Tibial nerve (tissue), 4 donors: ENCODE data around the gene CD300LD. TPM values are rescaled to one million over a fixed set of nuclear protein-coding genes. Genes with fewer than 3 reads are reported as not detected.

Experiments
- DNase-seq, 2 donors: peaks; one replicate each; pipeline ENCODE4 v3.0.0-alpha.2; 2019; ENCODE audit warnings: low spot score in 2 of 2
- H3K27ac ChIP-seq, 4 donors: fragments of 200-600 bp; sonication (generic) in 3 of 4; one replicate each; pipeline ENCODE4 v1.5.1; 2017 to 2019; ENCODE audit warnings: mild to moderate bottlenecking in 1 of 4
- H3K27me3 ChIP-seq, 2 donors: fragments of 200-600 bp; sonication (generic) in 1 of 2; one replicate each; pipeline versions ENCODE4 v1.5.1 to v1.6.0; 2017 to 2019
- H3K36me3 ChIP-seq, 3 donors: fragments of 200-600 bp; sonication (generic); one replicate each; pipeline ENCODE4 v1.5.1; 2018 to 2019
- H3K4me1 ChIP-seq, 4 donors: fragments of 200-600 bp; sonication (generic) in 3 of 4; one replicate each; pipeline ENCODE4 v1.5.1; 2017 to 2019
- H3K4me3 ChIP-seq, 4 donors: fragments of 200-600 bp; sonication (generic) in 3 of 4; one replicate each; pipeline ENCODE4 v1.5.1; 2017 to 2019; ENCODE audit warnings: mild to moderate bottlenecking in 1 of 4, moderate library complexity in 1 of 4
- H3K9me3 ChIP-seq, 4 donors: fragments of 200-600 bp; sonication (generic) in 3 of 4; one replicate each; pipeline ENCODE4 v1.5.1; 2017 to 2019
- CTCF ChIP-seq, 5 experiments: fragments of 200-600 bp in 3 of 5; fragments of 450-650 bp in 2 of 5; sonication (generic) in 3 of 5; IDR thresholded peaks; one replicate each; pipeline ENCODE4 v1.5.1; 2016 to 2019; ENCODE audit warnings: antibody characterized with exemption in 5 of 5, mild to moderate bottlenecking in 3 of 5, moderate library complexity in 2 of 5
- EP300 ChIP-seq, 2 donors: sonication (generic); formaldehyde crosslinking; IDR thresholded peaks; one replicate each; pipeline ENCODE4 v1.6.1; 2017; ENCODE audit warnings: antibody characterized with exemption in 2 of 2, mild to moderate bottlenecking in 1 of 2
- POLR2A ChIP-seq, 2 donors: fragments of 450-650 bp; IDR thresholded peaks; one replicate each; pipeline ENCODE4 v1.6.1; 2017; ENCODE audit warnings: antibody characterized with exemption in 2 of 2, mild to moderate bottlenecking in 2 of 2, moderate library complexity in 2 of 2
- WGBS, 2 donors: methylation state at CpG; one replicate each; pipeline ENCODE4 v1.1.5; 2018; 5-methylcytosine and 5-hydroxymethylcytosine counted together
- total RNA-seq, 4 donors: library from RNA; depleted of rRNA; stranded (reverse); fragments of >200 nt; gene quantifications; one replicate each; pipeline ENCODE4 v1.1.0, GENCODE V29; 2016

CD300LD gene
- total RNA-seq, 4 donors from 2014 or later = not detected

- Histone ChIP-seq H3K9me3 (no peaks in the 10 kb centered on the region), H3K4me1 (no peaks in the 10 kb centered on the region), H3K4me3 (no peak overlapping the region), H3K27me3 (peaks cover 0 to 3% of the 10 kb centered on the region in 2 donors), H3K27ac (no peak overlapping the region), H3K36me3 (no peaks in the 10 kb centered on the region)
- no peak for DNase-seq
- 67 to 73% methylated on average over 7 of the region's 7 CpGs for WGBS, 2 donors
- TF ChIP-seq POLR2A (IDR thresholded peaks at IDR 0.05) (no peak), EP300 (IDR thresholded peaks at IDR 0.05) (no peak), CTCF (IDR thresholded peaks at IDR 0.05) (no peak)
These were observed 36.6 kb downstream of the CD300LD start for GRCh38 chr17:74555427-74555940.

- no peak for DNase-seq
- TF ChIP-seq POLR2A (IDR thresholded peaks at IDR 0.05) (no peak), CTCF (IDR thresholded peaks at IDR 0.05) (no peak), EP300 (IDR thresholded peaks at IDR 0.05) (no peak)
- Histone ChIP-seq H3K27me3 (peaks cover 0 to 3% of the 10 kb centered on the region in 2 donors), H3K4me1 (no peaks in the 10 kb centered on the region), H3K36me3 (no peaks in the 10 kb centered on the region), H3K4me3 (no peak overlapping the region), H3K27ac (no peak overlapping the region), H3K9me3 (no peaks in the 10 kb centered on the region)
- 59 to 60% methylated on average over 6 of the region's 6 CpGs for WGBS, 2 donors
These were observed 37.2 kb downstream of the CD300LD start for GRCh38 chr17:74554909-74555308.

GRCh38 chr17:74552037-74552436 is 40.0 kb downstream of the CD300LD start:
- Histone ChIP-seq H3K36me3 (no peaks in the 10 kb centered on the region), H3K27ac (no peak overlapping the region), H3K4me1 (no peaks in the 10 kb centered on the region), H3K4me3 (no peak overlapping the region), H3K9me3 (no peaks in the 10 kb centered on the region), H3K27me3 (no peaks in the 10 kb centered on the region)
- DNase-seq = no peak
- TF ChIP-seq EP300 (IDR thresholded peaks at IDR 0.05) (no peak), POLR2A (IDR thresholded peaks at IDR 0.05) (no peak), CTCF (IDR thresholded peaks at IDR 0.05) (no peak)
- WGBS, 2 donors = 43 to 60% methylated on average over 4 to 7 of the region's 7 CpGs

GRCh38 chr17:74550602-74551001 is 41.5 kb downstream of the CD300LD start:
- no peak overlapping the region for H3K4me3 ChIP-seq
- H3K27me3 ChIP-seq = no peaks in the 10 kb centered on the region
- 80 to 82% methylated on average over 15 of the region's 15 CpGs for WGBS, 2 donors
- DNase-seq = no peak
- TF ChIP-seq POLR2A (IDR thresholded peaks at IDR 0.05) = no peak
- TF ChIP-seq CTCF (IDR thresholded peaks at IDR 0.05) = no peak
- TF ChIP-seq EP300 (IDR thresholded peaks at IDR 0.05) = no peak
- H3K9me3 ChIP-seq = no peaks in the 10 kb centered on the region
- H3K4me1 ChIP-seq = no peaks in the 10 kb centered on the region
- H3K36me3 ChIP-seq = no peaks in the 10 kb centered on the region
- no peak overlapping the region for H3K27ac ChIP-seq

- H3K4me3 ChIP-seq = no peak overlapping the region
These were observed 42.7 kb downstream of the CD300LD start for GRCh38 chr17:74549343-74549742.

More at GRCh38 chr17:74549343-74549742, 42.7 kb downstream of the CD300LD start:
- 71 to 75% methylated on average over 7 of the region's 7 CpGs for WGBS, 2 donors
- no peak for DNase-seq
- TF ChIP-seq EP300 (IDR thresholded peaks at IDR 0.05) = no peak
- no peak for TF ChIP-seq POLR2A (IDR thresholded peaks at IDR 0.05)
- no peak for TF ChIP-seq CTCF (IDR thresholded peaks at IDR 0.05)
- no peaks in the 10 kb centered on the region for H3K27me3 ChIP-seq
- no peak overlapping the region for H3K27ac ChIP-seq
- no peaks in the 10 kb centered on the region for H3K4me1 ChIP-seq
- no peaks in the 10 kb centered on the region for H3K36me3 ChIP-seq
- no peaks in the 10 kb centered on the region for H3K9me3 ChIP-seq
